ENCODE measurements around the gene PIP5K1C. TPM values are rescaled to one million over a fixed set of nuclear protein-coding genes. Genes with fewer than 3 reads are reported as not detected.

PIP5K1C gene
- total and polyA plus RNA-seq, 9 donors, result 6.0 to 41.7 (median 30.8) TPM

GRCh38 chr19:3690551-3691371, 9.5 kb downstream of the PIP5K1C start:
- intact Hi-C loops (cut with DNase I), result no loop called here
- WGBS, 3 donors, result 93 to 94% (median 94%) methylated on average over 31 of the region's 31 CpGs
- peaks cover 2% of the 10 kb centered on the region for H3K4me1 ChIP-seq (ENCODE audit: insufficient read depth)
- no peaks in the 10 kb centered on the region for H3K36me3 ChIP-seq
- no peak overlapping the region for H3K4me3 ChIP-seq
- H3K27me3 ChIP-seq, result no peaks in the 10 kb centered on the region
- no peak overlapping the region for H3K27ac ChIP-seq
- DNase-seq, result no peak
- no peaks in the 10 kb centered on the region for H3K9me3 ChIP-seq
- TF ChIP-seq POLR2A (IDR thresholded peaks at IDR 0.05), result no peak

- peak in 1 of 5 donors; percentile 36 for DNase-seq
- no peak overlapping the region for H3K4me3 ChIP-seq
- H3K27me3 ChIP-seq, result no peaks in the 10 kb centered on the region
- H3K36me3 ChIP-seq, result no peaks in the 10 kb centered on the region
- peaks cover 3% of the 10 kb centered on the region for H3K4me1 ChIP-seq (ENCODE audit: insufficient read depth)
- intact Hi-C loops (cut with DNase I), result no loop called here
- no peak for TF ChIP-seq CTCF (IDR thresholded peaks at IDR 0.05)
- no peak for TF ChIP-seq EP300 (IDR thresholded peaks at IDR 0.05)
- no peak for TF ChIP-seq POLR2A (IDR thresholded peaks at IDR 0.05)
- H3K27ac ChIP-seq, result no peak overlapping the region
- WGBS, 3 donors, result 64 to 72% (median 68%) methylated on average over 55 of the region's 55 CpGs
- no peaks in the 10 kb centered on the region for H3K9me3 ChIP-seq
Measured at GRCh38 chr19:3687774-3688706, 12.2 kb downstream of the PIP5K1C start.

- no peak overlapping the region for H3K27ac ChIP-seq
- WGBS, 3 donors, result 83 to 87% (median 85%) methylated on average over 12 of the region's 12 CpGs
Measured at GRCh38 chr19:3687393-3687773, 12.9 kb downstream of the PIP5K1C start.

GRCh38 chr19:3684817-3685410, 15.4 kb downstream of the PIP5K1C start:
- H3K27me3 ChIP-seq, result no peaks in the 10 kb centered on the region
- H3K27ac ChIP-seq, result no peak overlapping the region
- TF ChIP-seq CTCF (IDR thresholded peaks at IDR 0.05) (no peak), POLR2A (IDR thresholded peaks at IDR 0.05) (no peak), EP300 (IDR thresholded peaks at IDR 0.05) (no peak)
- 84 to 91% (median 90%) methylated on average over 8 of the region's 8 CpGs for WGBS, 3 donors
- intact Hi-C loops (cut with DNase I), result no loop called here
- H3K4me1 ChIP-seq (ENCODE audit: insufficient read depth), result peaks cover 4% of the 10 kb centered on the region
- H3K4me3 ChIP-seq, result no peak overlapping the region
- H3K9me3 ChIP-seq, result no peaks in the 10 kb centered on the region
- DNase-seq, result no peak
- H3K36me3 ChIP-seq, result no peaks in the 10 kb centered on the region

More at GRCh38 chr19:3687393-3687773, 12.9 kb downstream of the PIP5K1C start:
- no peak for DNase-seq
- H3K4me3 ChIP-seq, result no peak overlapping the region
- H3K27me3 ChIP-seq, result no peaks in the 10 kb centered on the region
- no peaks in the 10 kb centered on the region for H3K9me3 ChIP-seq
- H3K36me3 ChIP-seq, result no peaks in the 10 kb centered on the region
- intact Hi-C loops (cut with DNase I), result no loop called here
- H3K4me1 ChIP-seq (ENCODE audit: insufficient read depth), result peaks cover 4% of the 10 kb centered on the region
- TF ChIP-seq EP300 (IDR thresholded peaks at IDR 0.05), result no peak
- TF ChIP-seq POLR2A (IDR thresholded peaks at IDR 0.05), result no peak
- no peak for TF ChIP-seq CTCF (IDR thresholded peaks at IDR 0.05)

Data from ovary (tissue), 9 donors.